Ovary (tissue), 3 donors: Measurements from ENCODE around the gene CSTA.

ENCODE experiments used
- CTCF ChIP-seq, 3 donors: fragments of 450-650 bp in 2 of 3; fragments of 200-600 bp in 1 of 3; IDR thresholded peaks; one replicate each; pipeline versions ENCODE4 v1.5.1 to v1.8.0; 2016 to 2022; ENCODE audit warnings: antibody characterized with exemption in 3 of 3, mild to moderate bottlenecking in 1 of 3
- POLR2A ChIP-seq: fragments of 450-650 bp; IDR thresholded peaks from one replicate; pipeline ENCODE4 v1.6.1; 2017; ENCODE audit warnings: antibody characterized with exemption, mild to moderate bottlenecking, moderate library complexity
- donor health status: DM: no; HTN: no; CAD: no.

- TF ChIP-seq CTCF (IDR thresholded peaks at IDR 0.05) (no peak), POLR2A (no peak)
These were observed 41.1 kb upstream of the CSTA start for GRCh38 chr3:122283796-122284445.
